Subcutaneous abdominal adipose tissue (tissue), 5 donors: Measurements from ENCODE around the gene ERC2.

ENCODE experiments used
- H3K27ac ChIP-seq: one replicate; pipeline ENCODE4 v1.7.0; 2013; ENCODE audit warnings: low read depth, mild to moderate bottlenecking, inconsistent platforms, low read length, moderate library complexity
- H3K27me3 ChIP-seq, 5 donors: one replicate each; pipeline ENCODE4 v1.7.0; 2013; ENCODE audit warnings: low read length in 5 of 5, inconsistent platforms in 1 of 5; ENCODE audit not compliant: control insufficient read depth in 5 of 5, insufficient read depth in 4 of 5
- H3K36me3 ChIP-seq, 5 donors: one replicate each; pipeline ENCODE4 v1.7.0; 2013; ENCODE audit warnings: low read length in 5 of 5; ENCODE audit not compliant: control insufficient read depth in 5 of 5, insufficient read depth in 5 of 5
- H3K4me1 ChIP-seq, 5 donors: one replicate each; pipeline ENCODE4 v1.7.0; 2013; ENCODE audit warnings: low read length in 5 of 5, mild to moderate bottlenecking in 3 of 5, moderate library complexity in 1 of 5; ENCODE audit not compliant: control insufficient read depth in 5 of 5, insufficient read depth in 5 of 5
- H3K4me3 ChIP-seq, 5 donors: one replicate each; pipeline ENCODE4 v1.7.0; 2013; ENCODE audit warnings: low read length in 5 of 5, low read depth in 1 of 5
- H3K9ac ChIP-seq, 5 donors: one replicate each; pipeline ENCODE4 v1.7.0; 2013; ENCODE audit warnings: low read length in 5 of 5, mild to moderate bottlenecking in 4 of 5, moderate library complexity in 3 of 5
- H3K9me3 ChIP-seq, 5 donors: one replicate each; pipeline ENCODE4 v1.7.0; 2013; ENCODE audit warnings: low read length in 5 of 5; ENCODE audit not compliant: control insufficient read depth in 5 of 5
- donor health status: healthy.
- donor health status: healthy.
- donor health status: healthy.
- donor health status: healthy.
- donor health status: healthy.

The ERC2 gene

DNA sequence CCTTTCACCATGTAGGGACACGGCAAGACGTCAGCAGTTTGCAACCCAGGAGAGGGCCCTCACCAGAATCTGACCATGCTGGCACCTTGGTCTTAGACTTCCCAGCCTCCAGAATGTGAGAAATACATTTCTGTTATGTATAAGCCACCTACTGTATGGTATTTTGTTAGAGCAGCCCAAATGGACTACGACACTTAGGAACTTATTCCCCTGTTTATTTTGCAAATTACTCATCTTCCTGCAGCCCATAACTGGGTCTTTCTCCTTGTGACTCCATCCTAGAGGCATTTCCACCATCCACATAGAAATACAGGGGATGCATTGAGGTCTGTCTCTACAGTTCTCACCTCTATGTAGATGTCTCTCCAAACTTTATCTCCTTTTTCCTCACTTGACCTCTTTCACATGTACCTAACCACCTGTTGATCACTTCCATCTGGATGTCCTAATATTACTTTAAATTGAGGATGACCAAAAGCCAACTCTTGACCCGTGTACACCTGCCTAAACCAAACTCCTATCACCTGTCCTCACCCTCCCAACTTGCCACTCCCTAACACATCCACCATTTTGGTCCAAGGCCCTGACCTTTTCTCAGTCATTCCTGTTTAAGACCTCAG, 575.1 kb downstream of the ERC2 start:
- Histone ChIP-seq H3K4me3 (no peak overlapping the region), H3K27ac (no peak overlapping the region), H3K9ac (no peak overlapping the region), H3K36me3 (no peaks in the 10 kb centered on the region), H3K4me1 (no peaks in the 10 kb centered on the region), H3K9me3 (no peaks in the 10 kb centered on the region), H3K27me3 (peaks cover 0 to 3% (median 0%) of the 10 kb centered on the region in 5 donors)

DNA sequence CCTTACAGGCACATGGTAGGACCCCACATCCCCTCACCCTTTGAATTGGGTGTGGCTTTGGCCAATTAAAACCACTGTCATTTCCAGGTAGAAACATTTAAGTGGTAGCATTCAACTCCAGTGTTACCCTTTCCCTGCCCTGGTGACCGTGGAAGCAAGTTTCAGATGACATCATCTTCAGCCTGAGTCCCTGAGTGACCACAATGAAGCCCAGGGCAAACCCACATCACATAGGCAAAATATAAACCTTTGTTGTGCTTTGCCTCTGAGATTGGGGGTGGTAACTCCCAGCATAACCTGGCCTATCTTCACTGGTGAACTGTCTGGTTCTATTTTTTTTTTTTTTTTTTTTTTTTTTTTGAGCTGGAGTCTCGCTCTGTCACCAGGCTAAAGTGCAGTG, 577.2 kb downstream of the ERC2 start:
- Histone ChIP-seq H3K36me3 (no peaks in the 10 kb centered on the region), H3K27ac (no peak overlapping the region), H3K9ac (no peak overlapping the region), H3K4me1 (no peaks in the 10 kb centered on the region), H3K9me3 (no peaks in the 10 kb centered on the region), H3K4me3 (no peak overlapping the region), H3K27me3 (peaks cover 0 to 5% (median 0%) of the 10 kb centered on the region in 5 donors)

DNA sequence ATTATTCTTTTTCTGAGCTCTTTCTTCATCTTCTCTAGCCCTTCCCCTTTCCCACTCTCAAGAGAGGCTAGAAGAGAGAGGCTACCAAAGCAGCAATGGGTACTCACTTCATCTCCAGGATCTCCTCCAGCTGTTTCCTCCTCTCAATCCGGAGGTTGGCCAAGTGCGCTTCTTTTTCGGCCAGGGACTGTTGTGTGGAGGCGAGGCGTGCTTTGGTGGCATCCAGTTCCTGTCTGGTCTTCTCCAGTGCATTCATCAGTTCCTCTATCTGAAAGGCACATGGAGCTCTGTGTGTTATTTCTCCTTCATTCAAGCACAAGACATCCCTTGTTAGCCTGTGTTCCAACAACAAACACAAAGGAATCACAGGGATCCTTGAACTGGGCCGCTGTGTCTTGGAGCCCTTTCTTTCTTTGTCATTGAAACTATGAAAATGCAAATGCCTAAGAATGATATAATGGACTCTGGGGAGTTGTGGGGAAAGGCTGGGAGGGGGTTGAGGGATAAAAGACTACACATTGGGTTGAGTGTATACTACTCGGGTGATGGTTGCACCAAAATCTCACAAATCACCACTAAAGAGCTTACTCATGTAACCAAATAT, 579.9 kb downstream of the ERC2 start:
- Histone ChIP-seq H3K27ac (no peak overlapping the region), H3K36me3 (no peaks in the 10 kb centered on the region), H3K9ac (no peak overlapping the region), H3K9me3 (no peaks in the 10 kb centered on the region), H3K4me3 (no peak overlapping the region), H3K27me3 (peaks cover 0 to 2% (median 0%) of the 10 kb centered on the region in 5 donors), H3K4me1 (no peaks in the 10 kb centered on the region)

DNA sequence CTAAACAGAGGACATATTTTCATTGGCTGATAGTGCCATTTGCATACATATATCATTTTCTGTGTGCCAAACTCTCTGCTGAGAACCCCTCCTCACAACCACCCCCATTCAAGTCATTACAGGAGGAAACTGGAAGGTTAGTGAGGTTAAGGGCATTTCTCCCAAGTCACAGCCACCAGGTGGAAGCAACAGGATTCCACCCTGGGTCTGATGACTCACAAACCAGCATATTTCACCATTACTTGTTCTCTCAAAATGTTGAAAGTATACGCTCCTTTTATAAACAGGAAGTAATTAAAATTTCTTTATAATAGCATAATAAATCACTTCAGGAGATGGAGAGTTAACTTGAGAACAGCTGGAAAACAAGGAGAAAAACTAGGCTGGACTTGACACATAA, 582.5 kb downstream of the ERC2 start:
- Histone ChIP-seq H3K4me3 (no peak overlapping the region), H3K27ac (no peak overlapping the region), H3K4me1 (no peaks in the 10 kb centered on the region), H3K36me3 (no peaks in the 10 kb centered on the region), H3K9me3 (no peaks in the 10 kb centered on the region), H3K27me3 (peaks cover 0 to 2% (median 0%) of the 10 kb centered on the region in 5 donors), H3K9ac (no peak overlapping the region)

DNA sequence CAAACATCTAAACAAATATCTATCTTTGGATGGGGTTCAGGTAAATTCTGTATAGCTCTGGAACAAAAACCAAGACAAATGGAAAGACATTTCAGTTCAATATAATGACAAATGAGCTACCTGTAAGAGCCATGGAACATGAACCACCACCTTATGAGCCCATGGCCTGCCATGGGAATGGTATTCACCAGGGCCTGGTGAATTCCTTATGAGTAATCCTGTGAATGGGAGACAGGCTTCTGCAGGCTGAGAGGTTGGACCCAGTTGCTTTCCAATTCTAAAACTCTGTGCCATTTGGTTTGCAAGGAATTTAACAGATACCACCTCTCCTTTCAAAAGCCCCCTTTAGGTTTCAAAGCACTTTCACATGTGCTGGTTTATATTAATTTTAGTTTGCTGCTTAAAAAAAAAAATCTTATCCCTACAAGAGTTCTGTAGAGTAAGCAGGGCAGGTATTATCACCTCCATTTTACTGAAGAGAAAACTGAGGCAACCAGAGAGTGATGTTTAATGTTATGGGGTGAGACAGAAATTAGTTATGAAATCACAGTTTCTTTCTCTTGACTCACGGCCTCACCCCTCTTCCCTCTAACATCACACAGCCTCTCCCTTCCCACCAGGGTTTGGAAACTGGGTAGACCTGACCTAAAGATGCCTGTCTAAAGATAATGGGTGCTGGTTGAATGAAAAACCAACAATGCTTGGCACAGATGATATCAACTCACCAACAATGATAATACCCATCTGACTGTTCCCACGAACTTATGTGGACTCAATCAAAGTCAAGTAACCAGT, 583.6 kb downstream of the ERC2 start:
- Histone ChIP-seq H3K36me3 (no peaks in the 10 kb centered on the region), H3K9ac (no peak overlapping the region), H3K27me3 (peaks cover 0 to 2% (median 0%) of the 10 kb centered on the region in 5 donors), H3K4me1 (no peaks in the 10 kb centered on the region), H3K4me3 (no peak overlapping the region), H3K9me3 (no peaks in the 10 kb centered on the region), H3K27ac (no peak overlapping the region)

DNA sequence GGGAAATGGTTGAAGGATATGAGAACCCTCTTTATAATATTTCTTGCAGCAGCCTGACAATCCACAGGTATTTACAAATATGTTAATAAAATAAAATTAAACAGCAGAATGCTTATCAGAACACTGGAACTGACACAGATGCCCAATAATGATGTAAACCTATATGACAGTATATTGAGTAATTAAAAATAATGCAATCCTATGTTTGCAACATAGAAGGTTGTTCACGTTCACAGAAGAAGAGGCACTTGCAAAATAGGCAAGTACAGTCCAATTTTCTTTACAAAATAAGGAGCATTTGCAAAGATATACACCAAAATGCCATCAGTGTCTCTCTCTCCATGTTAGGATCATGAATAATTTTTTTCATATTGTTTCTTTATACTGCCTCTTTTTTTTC, 584.2 kb downstream of the ERC2 start:
- no peaks in the 10 kb centered on the region for H3K36me3 ChIP-seq
- H3K4me3 ChIP-seq = no peak overlapping the region
- H3K9me3 ChIP-seq = no peaks in the 10 kb centered on the region
- H3K4me1 ChIP-seq = peaks cover 0 to under 1% (median 0%) of the 10 kb centered on the region in 5 donors
- H3K9ac ChIP-seq = no peak overlapping the region
- H3K27me3 ChIP-seq = peaks cover 0 to 2% (median 0%) of the 10 kb centered on the region in 5 donors
- no peak overlapping the region for H3K27ac ChIP-seq

DNA sequence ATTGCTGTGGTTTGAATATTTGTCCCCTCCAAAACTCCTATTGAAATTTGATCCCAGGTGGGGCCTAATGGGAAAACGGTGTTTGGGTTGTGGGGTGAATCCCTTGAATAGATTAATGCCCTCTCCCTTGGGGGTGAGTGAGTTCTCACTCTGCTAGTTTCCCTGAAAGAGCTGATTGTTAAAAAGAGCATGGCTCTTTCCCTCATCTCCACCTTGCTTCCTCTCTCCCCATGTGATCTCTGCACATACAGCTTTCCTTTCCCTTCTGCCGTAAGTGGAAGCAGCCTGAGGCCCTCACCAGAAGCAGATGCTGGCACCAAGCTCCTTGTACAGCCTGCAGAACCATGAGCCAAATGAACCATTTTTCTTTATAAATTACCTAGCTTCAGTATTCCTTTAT, 586.3 kb downstream of the ERC2 start:
- H3K27me3 ChIP-seq = no peaks in the 10 kb centered on the region
- no peaks in the 10 kb centered on the region for H3K9me3 ChIP-seq
- H3K36me3 ChIP-seq = no peaks in the 10 kb centered on the region
- H3K27ac ChIP-seq = no peak overlapping the region
- H3K9ac ChIP-seq = no peak overlapping the region
- H3K4me3 ChIP-seq = no peak overlapping the region
- H3K4me1 ChIP-seq = peaks cover 0 to 3% (median 0%) of the 10 kb centered on the region in 5 donors

DNA sequence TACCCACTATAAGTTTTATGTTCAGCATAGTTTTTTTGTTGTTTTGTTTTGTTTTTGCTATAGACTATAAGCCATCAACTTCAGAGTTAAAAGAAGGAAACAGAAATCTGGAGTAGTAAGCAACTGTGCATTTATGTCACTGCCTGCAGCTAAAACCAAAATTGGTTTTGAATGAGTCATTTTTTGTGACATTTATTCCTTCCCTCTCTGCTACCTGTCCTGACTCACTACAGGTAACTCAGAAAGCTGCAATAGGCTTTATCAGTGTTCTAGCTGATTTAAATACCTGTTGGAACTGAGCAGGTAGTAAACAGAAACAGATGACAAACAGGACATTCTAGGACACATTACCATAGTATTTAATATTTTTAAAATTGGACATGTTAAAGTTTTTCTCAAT, 587.9 kb downstream of the ERC2 start:
- no peaks in the 10 kb centered on the region for H3K36me3 ChIP-seq
- peaks cover 0 to 3% (median 0%) of the 10 kb centered on the region in 5 donors for H3K4me1 ChIP-seq
- no peaks in the 10 kb centered on the region for H3K9me3 ChIP-seq
- no peak overlapping the region for H3K9ac ChIP-seq
- H3K27me3 ChIP-seq = no peaks in the 10 kb centered on the region
- H3K4me3 ChIP-seq = no peak overlapping the region
- no peak overlapping the region for H3K27ac ChIP-seq

DNA sequence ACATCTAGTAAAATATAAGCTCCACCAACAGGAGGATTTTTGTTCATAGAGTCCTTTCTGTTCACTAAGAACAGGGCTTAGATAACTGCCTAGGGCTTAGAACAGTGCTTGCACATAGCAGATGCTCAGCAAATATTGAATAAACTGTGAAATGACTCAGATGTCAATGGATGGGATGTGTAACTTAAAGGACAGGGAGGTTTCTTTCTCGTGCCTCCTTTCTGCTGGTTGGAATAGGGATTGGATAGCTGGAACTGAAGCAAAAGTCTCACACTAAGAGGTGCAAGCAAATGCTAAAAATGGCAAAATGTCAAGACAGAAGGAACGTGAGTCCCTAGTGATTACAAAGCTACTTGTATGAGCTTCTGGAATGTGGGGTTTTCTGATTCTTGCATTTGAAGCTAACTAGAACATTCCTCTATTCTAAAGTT, 588.4 kb downstream of the ERC2 start:
- Histone ChIP-seq H3K27me3 (no peaks in the 10 kb centered on the region), H3K36me3 (no peaks in the 10 kb centered on the region), H3K4me3 (no peak overlapping the region), H3K4me1 (peaks cover 0 to 3% (median 0%) of the 10 kb centered on the region in 5 donors), H3K9me3 (no peaks in the 10 kb centered on the region), H3K27ac (no peak overlapping the region), H3K9ac (no peak overlapping the region)

DNA sequence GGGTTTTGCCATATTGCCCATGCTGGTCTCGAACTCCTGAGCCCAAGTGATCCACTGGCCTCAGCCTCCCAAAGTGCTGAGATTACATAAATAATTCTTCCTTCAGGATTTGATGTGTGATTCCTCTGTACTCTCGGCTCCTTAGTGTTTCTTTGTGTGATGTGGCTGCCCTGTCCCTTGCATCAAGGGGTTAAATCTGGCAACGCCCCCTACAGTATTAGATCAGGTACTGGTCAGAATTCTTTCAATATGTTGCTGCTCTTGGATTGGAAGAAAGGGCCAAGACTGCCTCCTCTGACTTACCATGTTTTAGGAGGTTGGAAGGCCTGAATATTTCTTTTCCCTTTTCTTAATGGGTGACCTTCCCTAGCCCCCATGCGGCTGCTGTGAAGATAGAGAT, 590.6 kb downstream of the ERC2 start:
- no peaks in the 10 kb centered on the region for H3K9me3 ChIP-seq
- no peak overlapping the region for H3K4me3 ChIP-seq
- no peak overlapping the region for H3K9ac ChIP-seq
- H3K36me3 ChIP-seq = no peaks in the 10 kb centered on the region
- no peak overlapping the region for H3K27ac ChIP-seq
- peaks cover 0 to 3% (median 0%) of the 10 kb centered on the region in 5 donors for H3K4me1 ChIP-seq
- H3K27me3 ChIP-seq = no peaks in the 10 kb centered on the region
